Left ventricle myocardium inferior (tissue), 1 donor: Measurements from ENCODE around the gene CTBP2. TPM values are rescaled to one million over a fixed set of nuclear protein-coding genes. Genes with fewer than 3 reads are reported as not detected.

Source experiments
- DNase-seq: peaks from one replicate; pipeline ENCODE4 v3.0.0-alpha.2; 2020
- H3K27ac ChIP-seq: fragments of 200-600 bp; replicated peaks from 2 replicates; pipeline ENCODE4 v1.8.0; 2021
- H3K27me3 ChIP-seq: fragments of 200-600 bp; 2 replicates; pipeline ENCODE4 v1.8.0; 2021; ENCODE audit warnings: low read depth
- H3K36me3 ChIP-seq: fragments of 200-600 bp; 2 replicates; pipeline ENCODE4 v1.8.0; 2021
- H3K4me1 ChIP-seq: fragments of 200-600 bp; 2 replicates; pipeline ENCODE4 v1.8.0; 2021
- H3K4me3 ChIP-seq: fragments of 200-600 bp; 2 replicates; pipeline ENCODE4 v1.8.0; 2021; ENCODE audit warnings: mild to moderate bottlenecking, moderate library complexity
- H3K9me3 ChIP-seq: fragments of 200-600 bp; replicated peaks from 2 replicates; pipeline ENCODE4 v1.8.0; 2021
- intact Hi-C: fragments of 100-400 bp; cut with micrococcal nuclease; formaldehyde crosslinking; loops from one replicate; pipeline ENCODE4 v1.11.0; 2022
- total RNA-seq: library from RNA; stranded (reverse); fragmentation: NEBNext Ultra II Directional; extraction: Animal tissue kit (Norgen Biotek cat#: 25700); gene quantifications from one replicate; pipeline ENCODE4 v1.2.1, GENCODE V29; 2021
- TF ChIP-seq, protein P1 (sequence below): fragments of 200-600 bp; IDR thresholded peaks from 2 replicates; pipeline ENCODE4 v1.8.0; 2021; ENCODE audit warnings: antibody characterized with exemption, mild to moderate bottlenecking, borderline replicate concordance
- donor health status: DM: no; HTN: yes; CAD: no; lungs with severe emphysema.

CTBP2 gene
- total RNA-seq, 1 donor from 2014 or later, result 29.1 TPM

DNA sequence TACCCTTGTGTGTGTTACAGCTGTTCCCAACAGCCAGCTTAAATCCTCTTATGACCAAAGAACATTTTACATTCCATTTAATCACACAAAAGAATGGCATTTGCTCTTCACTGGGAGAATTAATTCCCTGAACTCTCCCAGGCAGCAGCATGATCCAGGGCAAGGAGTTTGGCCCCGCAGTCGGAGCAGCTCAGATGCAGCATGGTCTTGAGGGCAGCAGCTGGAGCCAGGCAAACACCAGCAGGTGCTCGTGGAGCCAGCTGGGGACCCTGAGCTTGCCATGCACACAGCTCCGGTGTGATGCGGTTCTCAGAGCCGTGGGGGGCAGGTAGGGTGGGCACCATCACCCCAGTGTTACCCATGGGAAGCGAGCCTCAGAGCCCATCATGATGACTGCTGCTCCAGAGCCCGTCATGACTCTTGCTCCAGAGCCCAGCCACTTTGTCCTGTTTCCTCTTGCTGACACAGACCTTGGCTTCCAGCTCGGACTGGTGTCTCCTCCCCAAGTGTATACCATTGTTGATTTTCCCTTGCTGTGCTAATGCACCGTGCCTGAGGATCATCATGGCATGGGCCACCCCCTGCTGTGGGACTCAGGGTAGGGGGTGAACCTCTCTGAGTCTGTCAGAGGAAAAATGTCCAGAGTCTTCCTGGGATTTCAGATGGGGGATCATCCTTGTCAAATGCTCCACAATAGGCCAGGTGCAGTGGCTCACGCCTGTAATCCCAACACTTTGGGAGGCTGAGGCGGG lies 142.6 kb downstream of the CTBP2 start:
- peak overlapping the region; percentile 81 for H3K27ac ChIP-seq
- TF ChIP-seq, protein P1, sequence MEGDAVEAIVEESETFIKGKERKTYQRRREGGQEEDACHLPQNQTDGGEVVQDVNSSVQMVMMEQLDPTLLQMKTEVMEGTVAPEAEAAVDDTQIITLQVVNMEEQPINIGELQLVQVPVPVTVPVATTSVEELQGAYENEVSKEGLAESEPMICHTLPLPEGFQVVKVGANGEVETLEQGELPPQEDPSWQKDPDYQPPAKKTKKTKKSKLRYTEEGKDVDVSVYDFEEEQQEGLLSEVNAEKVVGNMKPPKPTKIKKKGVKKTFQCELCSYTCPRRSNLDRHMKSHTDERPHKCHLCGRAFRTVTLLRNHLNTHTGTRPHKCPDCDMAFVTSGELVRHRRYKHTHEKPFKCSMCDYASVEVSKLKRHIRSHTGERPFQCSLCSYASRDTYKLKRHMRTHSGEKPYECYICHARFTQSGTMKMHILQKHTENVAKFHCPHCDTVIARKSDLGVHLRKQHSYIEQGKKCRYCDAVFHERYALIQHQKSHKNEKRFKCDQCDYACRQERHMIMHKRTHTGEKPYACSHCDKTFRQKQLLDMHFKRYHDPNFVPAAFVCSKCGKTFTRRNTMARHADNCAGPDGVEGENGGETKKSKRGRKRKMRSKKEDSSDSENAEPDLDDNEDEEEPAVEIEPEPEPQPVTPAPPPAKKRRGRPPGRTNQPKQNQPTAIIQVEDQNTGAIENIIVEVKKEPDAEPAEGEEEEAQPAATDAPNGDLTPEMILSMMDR, result no peak
- peak; percentile 6 for DNase-seq
- no peaks in the 10 kb centered on the region for H3K36me3 ChIP-seq
- no peak overlapping the region for H3K4me3 ChIP-seq
- H3K4me1 ChIP-seq, result peaks cover 100% of the 10 kb centered on the region
- no peaks in the 10 kb centered on the region for H3K27me3 ChIP-seq
- H3K9me3 ChIP-seq, result peaks cover 6% of the 10 kb centered on the region
- intact Hi-C loops, result no loop called here

DNA sequence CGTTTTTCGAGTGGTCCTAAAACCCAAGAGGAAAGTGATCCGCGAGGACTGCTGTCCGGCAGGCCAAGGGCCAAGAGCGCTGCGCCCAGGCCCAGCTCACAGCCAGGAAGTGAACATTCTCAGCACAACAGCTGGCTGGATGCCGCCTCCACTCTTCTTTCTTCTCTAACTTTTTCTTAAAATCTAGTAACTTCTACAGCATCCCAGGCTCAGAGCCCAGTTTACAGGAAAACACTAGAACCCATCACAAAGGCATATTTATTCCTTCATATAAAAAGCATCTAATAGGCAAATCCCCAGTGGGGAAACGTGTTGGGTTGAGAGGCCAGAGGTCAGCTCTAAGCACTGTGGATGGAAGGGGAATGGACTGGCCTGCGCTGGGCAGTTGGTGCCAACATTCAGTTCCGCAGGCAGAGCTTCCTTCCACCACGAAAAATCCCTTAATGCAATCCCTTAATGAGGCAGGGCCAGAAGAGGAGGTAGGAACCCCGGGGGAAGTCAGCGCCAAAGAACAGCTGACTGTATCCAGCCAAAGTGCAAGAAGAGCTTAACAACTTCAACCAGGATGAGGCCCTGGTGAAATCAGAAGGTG lies 143.7 kb downstream of the CTBP2 start:
- H3K4me3 ChIP-seq, result peak overlapping the region; percentile 22
- H3K9me3 ChIP-seq, result peaks cover 6% of the 10 kb centered on the region
- no peaks in the 10 kb centered on the region for H3K36me3 ChIP-seq
- TF ChIP-seq, protein P1, result no peak
- peaks cover 100% of the 10 kb centered on the region for H3K4me1 ChIP-seq
- no peaks in the 10 kb centered on the region for H3K27me3 ChIP-seq
- intact Hi-C loops, result no loop called here
- DNase-seq, result peak; percentile 76
- H3K27ac ChIP-seq, result peak overlapping the region; percentile 81

GRCh38 chr10:125016123-125016522 lies 144.2 kb downstream of the CTBP2 start:
- TF ChIP-seq, protein P1, result no peak
- intact Hi-C loops, result no loop called here
- H3K4me1 ChIP-seq, result peaks cover 100% of the 10 kb centered on the region
- H3K9me3 ChIP-seq, result peaks cover 6% of the 10 kb centered on the region
- H3K4me3 ChIP-seq, result peak overlapping the region; percentile 22
- no peaks in the 10 kb centered on the region for H3K27me3 ChIP-seq
- H3K36me3 ChIP-seq, result no peaks in the 10 kb centered on the region
- DNase-seq, result no peak
- peak overlapping the region; percentile 81 for H3K27ac ChIP-seq

GRCh38 chr10:125015356-125015944 lies 144.9 kb downstream of the CTBP2 start:
- Histone ChIP-seq H3K9me3 (peaks cover 6% of the 10 kb centered on the region), H3K27me3 (no peaks in the 10 kb centered on the region), H3K4me1 (peaks cover 100% of the 10 kb centered on the region), H3K36me3 (no peaks in the 10 kb centered on the region), H3K27ac (peak overlapping the region; percentile 81), H3K4me3 (peak overlapping the region; percentile 22)
- intact Hi-C loops, result no loop called here
- DNase-seq, result peak; percentile 56
- TF ChIP-seq, protein P1, result no peak

GRCh38 chr10:125014836-125015355 lies 145.5 kb downstream of the CTBP2 start:
- Histone ChIP-seq H3K36me3 (no peaks in the 10 kb centered on the region), H3K9me3 (peaks cover 6% of the 10 kb centered on the region), H3K4me3 (no peak overlapping the region), H3K27me3 (no peaks in the 10 kb centered on the region), H3K27ac (peak overlapping the region; percentile 81), H3K4me1 (peaks cover 100% of the 10 kb centered on the region)
- TF ChIP-seq, protein P1, result no peak
- no peak for DNase-seq
- intact Hi-C loops, result no loop called here
